ENCODE measurements around the gene CPSF2. TPM values are rescaled to one million over a fixed set of nuclear protein-coding genes. Genes with fewer than 3 reads are reported as not detected.
"Not testable (repeated sequence)": the region's sequence is repeated elsewhere in the genome, so short reads cannot be mapped to it uniquely, and the experiment has no call there.

CPSF2 gene
- total RNA-seq, 2 experiments from 2014 or later, result 40.0 to 91.9 TPM

GRCh38 chr14:92209141-92209540 lies 87.4 kb downstream of the CPSF2 start:
- TF ChIP-seq EZH2phosphoT487 (IDR thresholded peaks at IDR 0.05; ENCODE audit: borderline replicate concordance, low read depth, low read length) (no peak), CTCF (conservative IDR thresholded peaks at IDR 0.05; ENCODE audit: low read length) (no peak)
- Histone ChIP-seq H3K4me1 (ENCODE audit: insufficient read depth, low read length, poor library complexity, severe bottlenecking) (no peaks in the 10 kb centered on the region), H4K20me1 (ENCODE audit: insufficient read depth, low read length) (no peaks in the 10 kb centered on the region), H3K4me3 (ENCODE audit: low read depth, low read length, poor library complexity, severe bottlenecking) (no peak overlapping the region), H3K79me2 (ENCODE audit: insufficient read depth, low read depth, low read length) (no peaks in the 10 kb centered on the region), H2AFZ (ENCODE audit: low read length) (no peak overlapping the region), H3K36me3 (ENCODE audit: insufficient read depth, low read length) (no peaks in the 10 kb centered on the region), H3K27ac (ENCODE audit: low read depth, low read length, poor library complexity, severe bottlenecking) (no peak overlapping the region), H3K4me2 (ENCODE audit: low read length) (no peak overlapping the region), H3K9me3 (ENCODE audit: low read length) (no peaks in the 10 kb centered on the region), H3K9me2 (ENCODE audit: insufficient read depth, low read length) (no peaks in the 10 kb centered on the region)
- DNase-seq (ENCODE audit: low spot score), result no peak
- ChIA-PET CTCF (ENCODE audit: unreplicated experiment) (no interaction called here), POLR2A (no interaction called here)
- BruUV-seq (replicated peaks), result no TSS peak
- intact Hi-C loops (cut with micrococcal nuclease; ENCODE audit: unreplicated experiment), result no loop called here

- BruUV-seq (replicated peaks); H3K79me2 ChIP-seq (ENCODE audit: insufficient read depth, low read depth, low read length); H3K9me2 ChIP-seq (ENCODE audit: insufficient read depth, low read length); CTCF ChIA-PET (ENCODE audit: unreplicated experiment); H3K9me3 ChIP-seq (ENCODE audit: low read length); H3K4me2 ChIP-seq (ENCODE audit: low read length); H3K4me1 ChIP-seq (ENCODE audit: insufficient read depth, low read length, poor library complexity, severe bottlenecking); intact Hi-C loops (cut with micrococcal nuclease; ENCODE audit: unreplicated experiment); H3K27ac ChIP-seq (ENCODE audit: low read depth, low read length, poor library complexity, severe bottlenecking); H3K36me3 ChIP-seq (ENCODE audit: insufficient read depth, low read length); H4K20me1 ChIP-seq (ENCODE audit: insufficient read depth, low read length); H3K4me3 ChIP-seq (ENCODE audit: low read depth, low read length, poor library complexity, severe bottlenecking); DNase-seq (ENCODE audit: low spot score); H2AFZ ChIP-seq (ENCODE audit: low read length): not testable (repeated sequence)
- POLR2A ChIA-PET, result interaction anchor here (0.6 kb wide), 1 partner anchor 1183 kb away, joined by 5 read pairs; no protein-coding TSS in a partner anchor
Observed at GRCh38 chr14:92213125-92213524, 91.4 kb downstream of the CPSF2 start.

GRCh38 chr14:92215579-92215978 lies 93.8 kb downstream of the CPSF2 start:
- DNase-seq (ENCODE audit: low spot score), result no peak
- Histone ChIP-seq H3K9me2 (ENCODE audit: insufficient read depth, low read length) (no peaks in the 10 kb centered on the region), H4K20me1 (ENCODE audit: insufficient read depth, low read length) (no peaks in the 10 kb centered on the region), H3K4me1 (ENCODE audit: insufficient read depth, low read length, poor library complexity, severe bottlenecking) (no peaks in the 10 kb centered on the region), H3K4me2 (ENCODE audit: low read length) (no peak overlapping the region), H2AFZ (ENCODE audit: low read length) (no peak overlapping the region), H3K79me2 (ENCODE audit: insufficient read depth, low read depth, low read length) (no peaks in the 10 kb centered on the region), H3K4me3 (ENCODE audit: low read depth, low read length, poor library complexity, severe bottlenecking) (no peak overlapping the region), H3K27ac (ENCODE audit: low read depth, low read length, poor library complexity, severe bottlenecking) (no peak overlapping the region), H3K9me3 (ENCODE audit: low read length) (no peaks in the 10 kb centered on the region), H3K36me3 (ENCODE audit: insufficient read depth, low read length) (no peaks in the 10 kb centered on the region)
- BruUV-seq (replicated peaks), result no TSS peak
- ChIA-PET CTCF (ENCODE audit: unreplicated experiment) (no interaction called here), POLR2A (no interaction called here)
- no peak for TF ChIP-seq EZH2phosphoT487 (IDR thresholded peaks at IDR 0.05; ENCODE audit: borderline replicate concordance, low read depth, low read length)
- TF ChIP-seq CTCF (conservative IDR thresholded peaks at IDR 0.05; ENCODE audit: low read length), result no peak
- intact Hi-C loops (cut with micrococcal nuclease; ENCODE audit: unreplicated experiment), result no loop called here
